Measurements from ENCODE around the gene DNASE2. TPM values are rescaled to one million over a fixed set of nuclear protein-coding genes. Genes with fewer than 3 reads are reported as not detected.

DNASE2 gene
- total and polyA plus RNA-seq, 11 donors, result 11.7 to 41.1 (median 23.3) TPM

DNA sequence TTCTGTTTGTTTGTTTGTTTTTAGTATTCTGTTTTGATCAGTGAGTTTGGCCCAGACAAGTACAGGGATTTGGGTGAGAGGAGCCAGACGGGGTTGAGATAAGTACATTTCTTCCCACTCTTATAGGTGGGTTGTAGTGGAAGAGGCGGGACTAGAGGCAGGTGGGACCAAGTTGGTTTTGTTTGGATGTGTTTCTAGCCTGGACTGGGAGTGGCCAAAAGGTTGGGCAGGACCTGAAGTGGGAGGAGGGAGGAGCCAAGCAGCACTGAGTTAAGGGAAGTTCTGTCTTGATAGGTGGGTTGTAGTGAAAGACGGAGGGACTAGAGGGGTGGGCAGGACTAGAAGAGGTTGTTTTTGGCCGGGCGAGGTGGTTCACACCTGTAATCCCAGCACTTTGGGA, 9.0 kb downstream of the DNASE2 start:
- WGBS, 4 donors, result 85 to 93% (median 89%) methylated on average over 5 of the region's 5 CpGs

GRCh38 chr19:12871681-12872080, 9.6 kb downstream of the DNASE2 start:
- DNase-seq (no peak), ATAC-seq (no peak)
- intact Hi-C loops (cut with DNase I), result no loop called here
- no peak overlapping the region for H3K4me3 ChIP-seq
- peaks cover 0 to 22% (median 7%) of the 10 kb centered on the region in 12 donors for H3K4me1 ChIP-seq
- H3K27me3 ChIP-seq, result peaks cover 0 to 20% (median 6%) of the 10 kb centered on the region in 9 donors
- H3K9me3 ChIP-seq, result no peaks in the 10 kb centered on the region
- TF ChIP-seq POLR2A (IDR thresholded peaks at IDR 0.05), result no peak
- TF ChIP-seq, protein P1, sequence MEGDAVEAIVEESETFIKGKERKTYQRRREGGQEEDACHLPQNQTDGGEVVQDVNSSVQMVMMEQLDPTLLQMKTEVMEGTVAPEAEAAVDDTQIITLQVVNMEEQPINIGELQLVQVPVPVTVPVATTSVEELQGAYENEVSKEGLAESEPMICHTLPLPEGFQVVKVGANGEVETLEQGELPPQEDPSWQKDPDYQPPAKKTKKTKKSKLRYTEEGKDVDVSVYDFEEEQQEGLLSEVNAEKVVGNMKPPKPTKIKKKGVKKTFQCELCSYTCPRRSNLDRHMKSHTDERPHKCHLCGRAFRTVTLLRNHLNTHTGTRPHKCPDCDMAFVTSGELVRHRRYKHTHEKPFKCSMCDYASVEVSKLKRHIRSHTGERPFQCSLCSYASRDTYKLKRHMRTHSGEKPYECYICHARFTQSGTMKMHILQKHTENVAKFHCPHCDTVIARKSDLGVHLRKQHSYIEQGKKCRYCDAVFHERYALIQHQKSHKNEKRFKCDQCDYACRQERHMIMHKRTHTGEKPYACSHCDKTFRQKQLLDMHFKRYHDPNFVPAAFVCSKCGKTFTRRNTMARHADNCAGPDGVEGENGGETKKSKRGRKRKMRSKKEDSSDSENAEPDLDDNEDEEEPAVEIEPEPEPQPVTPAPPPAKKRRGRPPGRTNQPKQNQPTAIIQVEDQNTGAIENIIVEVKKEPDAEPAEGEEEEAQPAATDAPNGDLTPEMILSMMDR (IDR thresholded peaks at IDR 0.05), result no peak
- WGBS, 4 donors, result 64 to 79% (median 75%) methylated on average over 3 of the region's 3 CpGs
- peaks cover 0 to 17% (median 3%) of the 10 kb centered on the region in 9 donors for H3K36me3 ChIP-seq
- H3K27ac ChIP-seq, result no peak overlapping the region

More for the DNA sequence above, 9.0 kb downstream of the DNASE2 start:
- Histone ChIP-seq H3K9me3 (no peaks in the 10 kb centered on the region), H3K36me3 (peaks cover 0 to 23% (median 8%) of the 10 kb centered on the region in 9 donors), H3K4me1 (peaks cover 0 to 20% (median 6%) of the 10 kb centered on the region in 12 donors), H3K4me3 (no peak overlapping the region), H3K27me3 (peaks cover 0 to 18% (median 6%) of the 10 kb centered on the region in 9 donors), H3K27ac (no peak overlapping the region)
- no peak for DNase-seq
- TF ChIP-seq POLR2A (IDR thresholded peaks at IDR 0.05), result no peak
- TF ChIP-seq, protein P1 (IDR thresholded peaks at IDR 0.05), result no peak
- intact Hi-C loops (cut with DNase I), result no loop called here
- ATAC-seq, result no peak

DNA sequence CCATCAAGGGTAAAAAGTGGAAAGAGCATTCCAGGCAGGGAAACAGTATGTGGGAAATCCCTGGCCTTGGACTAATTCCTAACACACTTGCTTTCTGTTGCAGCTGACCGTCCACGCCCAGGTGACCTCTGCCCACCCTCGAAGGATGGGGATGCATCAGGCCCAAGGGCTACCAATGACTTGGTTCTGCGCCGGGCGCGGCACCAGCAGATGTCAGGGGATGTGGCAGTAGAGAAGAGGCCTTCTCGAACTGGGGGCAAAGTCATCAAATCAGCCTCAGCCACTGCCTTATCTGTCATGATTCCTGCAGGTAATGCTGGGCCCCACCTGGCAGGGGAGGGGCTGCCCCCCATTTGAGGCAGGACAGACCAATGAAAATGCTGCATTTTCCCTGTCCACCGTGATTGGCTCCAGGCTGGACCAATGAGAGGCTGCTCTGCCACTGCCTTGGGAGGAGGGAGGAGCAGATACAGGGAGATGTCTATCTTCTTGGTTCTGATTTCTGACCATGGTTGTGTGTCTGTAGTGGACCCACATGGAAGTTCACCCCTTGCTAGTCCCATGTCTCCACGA, 12.6 kb downstream of the DNASE2 start:
- Histone ChIP-seq H3K4me3 (no peak overlapping the region), H3K27ac (no peak overlapping the region), H3K9me3 (no peaks in the 10 kb centered on the region), H3K4me1 (peaks cover 0 to 15% (median 7%) of the 10 kb centered on the region in 12 donors), H3K27me3 (peaks cover 0 to 22% (median 6%) of the 10 kb centered on the region in 9 donors), H3K36me3 (no peaks in the 10 kb centered on the region)
- DNase-seq (no peak), ATAC-seq (no peak)
- intact Hi-C loops (cut with DNase I), result no loop called here
- no peak for TF ChIP-seq POLR2A (IDR thresholded peaks at IDR 0.05)
- TF ChIP-seq, protein P1 (IDR thresholded peaks at IDR 0.05), result no peak
- 92 to 97% (median 94%) methylated on average over 10 of the region's 10 CpGs for WGBS, 4 donors

- no peak overlapping the region for H3K27ac ChIP-seq
- peak overlapping the region in 10 of 12 donors; percentile 12 to 51 (median 40) for H3K4me3 ChIP-seq
- H3K4me1 ChIP-seq, result peaks cover 0 to 9% (median 4%) of the 10 kb centered on the region in 12 donors
- DNase-seq, result peak in 4 of 5 donors; percentile 39 to 73 (median 54)
- H3K9me3 ChIP-seq, result no peaks in the 10 kb centered on the region
- TF ChIP-seq, protein P1 (IDR thresholded peaks at IDR 0.05), result no peak
- TF ChIP-seq POLR2A (IDR thresholded peaks at IDR 0.05), result no peak
- ATAC-seq, result peak in 3 of 4 donors; percentile 44 to 66 (median 60)
- intact Hi-C loops (cut with DNase I), result no loop called here
- H3K36me3 ChIP-seq, result no peaks in the 10 kb centered on the region
- WGBS, 4 donors, result 11 to 20% (median 16%) methylated on average over 33 to 51 of the region's 51 CpGs
- H3K27me3 ChIP-seq, result peaks cover 0 to 22% (median 6%) of the 10 kb centered on the region in 9 donors
These were observed 13.8 kb downstream of the DNASE2 start for GRCh38 chr19:12867120-12868099.

Data from heart left ventricle (tissue), 16 donors.